Lower lobe of right lung (tissue), 2 donors: Measurements from ENCODE around the gene COMMD9. TPM values are rescaled to one million over a fixed set of nuclear protein-coding genes. Genes with fewer than 3 reads are reported as not detected.

Source experiments
- ATAC-seq, 2 donors: fragments of 200-7000 bp; cut with Tn5 transposase; one replicate each; pipeline ENCODE4 v1.9.1; 2020 to 2022; ENCODE audit warnings: mild to moderate bottlenecking in 2 of 2, moderate library complexity in 2 of 2
- DNase-seq: peaks from one replicate; pipeline ENCODE4 v3.0.0-alpha.2; 2020
- H3K27ac ChIP-seq: fragments of 200-600 bp; one replicate; pipeline ENCODE4 v1.8.0; 2022
- H3K27me3 ChIP-seq: fragments of 200-600 bp; one replicate; pipeline ENCODE4 v1.8.0; 2022; ENCODE audit warnings: low read depth
- H3K36me3 ChIP-seq: fragments of 200-600 bp; one replicate; pipeline ENCODE4 v1.8.0; 2022; ENCODE audit warnings: mild to moderate bottlenecking
- H3K4me1 ChIP-seq: fragments of 200-600 bp; one replicate; pipeline ENCODE4 v1.8.0; 2022
- H3K4me3 ChIP-seq: fragments of 200-600 bp; one replicate; pipeline ENCODE4 v1.8.0; 2022; ENCODE audit warnings: mild to moderate bottlenecking
- H3K9me3 ChIP-seq: fragments of 200-600 bp; one replicate; pipeline ENCODE4 v1.8.0; 2022
- CTCF ChIP-seq: fragments of 200-600 bp; IDR thresholded peaks from one replicate; pipeline ENCODE4 v1.8.0; 2022; ENCODE audit warnings: antibody characterized with exemption, mild to moderate bottlenecking
- intact Hi-C: fragments of 100-400 bp; cut with DNase I; formaldehyde crosslinking; loops from one replicate; pipeline ENCODE4 v1.11.0; 2022
- total RNA-seq: library from RNA; stranded (reverse); fragmentation: NEBNext Ultra II Directional; extraction: Animal tissue kit (Norgen Biotek cat#: 25700); gene quantifications from one replicate; pipeline ENCODE4 v1.2.1, GENCODE V29; 2021
- donor health status: DM: no; HTN: yes; CAD: no; lungs with severe emphysema.

COMMD9 gene
- total RNA-seq, 1 donor from 2014 or later, result 85.7 TPM

GRCh38 chr11:36270701-36271100 lies 18.5 kb downstream of the COMMD9 start:
- no peak overlapping the region for H3K27ac ChIP-seq
- H3K9me3 ChIP-seq, result no peaks in the 10 kb centered on the region
- TF ChIP-seq CTCF, result no peak
- peaks cover 3% of the 10 kb centered on the region for H3K4me1 ChIP-seq
- H3K4me3 ChIP-seq, result no peak overlapping the region
- intact Hi-C loops, result no loop called here
- H3K27me3 ChIP-seq, result no peaks in the 10 kb centered on the region
- no peak for DNase-seq
- ATAC-seq, result no peak
- peaks cover 52% of the 10 kb centered on the region for H3K36me3 ChIP-seq

- H3K27me3 ChIP-seq, result no peaks in the 10 kb centered on the region
- ATAC-seq (no peak), DNase-seq (no peak)
- intact Hi-C loops, result no loop called here
- H3K27ac ChIP-seq, result no peak overlapping the region
- H3K4me3 ChIP-seq, result no peak overlapping the region
- H3K4me1 ChIP-seq, result peaks cover 5% of the 10 kb centered on the region
- peaks cover 30% of the 10 kb centered on the region for H3K36me3 ChIP-seq
- no peak for TF ChIP-seq CTCF
- no peaks in the 10 kb centered on the region for H3K9me3 ChIP-seq
Measured at GRCh38 chr11:36268337-36268985, 20.8 kb downstream of the COMMD9 start.

GRCh38 chr11:36266767-36267166 lies 22.5 kb downstream of the COMMD9 start:
- Histone ChIP-seq H3K9me3 (no peaks in the 10 kb centered on the region), H3K36me3 (peaks cover 13% of the 10 kb centered on the region), H3K27me3 (peaks cover 4% of the 10 kb centered on the region), H3K4me3 (no peak overlapping the region), H3K27ac (no peak overlapping the region), H3K4me1 (peaks cover 5% of the 10 kb centered on the region)
- DNase-seq (no peak), ATAC-seq (no peak)
- no peak for TF ChIP-seq CTCF
- intact Hi-C loops, result no loop called here

GRCh38 chr11:36265793-36266628 lies 23.2 kb downstream of the COMMD9 start:
- Histone ChIP-seq H3K9me3 (no peaks in the 10 kb centered on the region), H3K36me3 (peaks cover 7% of the 10 kb centered on the region), H3K27me3 (peaks cover 4% of the 10 kb centered on the region), H3K4me1 (peaks cover 5% of the 10 kb centered on the region), H3K4me3 (no peak overlapping the region), H3K27ac (no peak overlapping the region)
- intact Hi-C loops, result no loop called here
- peak; percentile 63 for DNase-seq
- peak; percentile 65 to 83 for ATAC-seq
- peak; percentile 83 for TF ChIP-seq CTCF

- ATAC-seq, result no peak
- H3K9me3 ChIP-seq, result no peaks in the 10 kb centered on the region
- DNase-seq, result no peak
- H3K4me3 ChIP-seq, result no peak overlapping the region
- no peak for TF ChIP-seq CTCF
- no peak overlapping the region for H3K27ac ChIP-seq
- peaks cover 5% of the 10 kb centered on the region for H3K4me1 ChIP-seq
- no peaks in the 10 kb centered on the region for H3K36me3 ChIP-seq
- intact Hi-C loops, result no loop called here
- peaks cover 4% of the 10 kb centered on the region for H3K27me3 ChIP-seq
Measured at GRCh38 chr11:36264973-36265344, 24.3 kb downstream of the COMMD9 start.
